ENCODE results near the gene NR4A1.
A peak's percentile ranks its signal among the peaks of the same experiment; 100 is the strongest.

NR4A1 gene

GRCh38 chr12:52018433-52019112 lies 32.7 kb upstream of the NR4A1 start:
- DNase-seq, result peak; percentile 76 to 78

- DNase-seq, result peak in 1 of 2 experiments; percentile 70
Observed at GRCh38 chr12:52019113-52019770, 32.0 kb upstream of the NR4A1 start.

- DNase-seq, result peak; percentile 56 to 74
Observed at GRCh38 chr12:52020539-52021336, 30.5 kb upstream of the NR4A1 start.

GRCh38 chr12:52022841-52023181 lies 28.4 kb upstream of the NR4A1 start:
- DNase-seq, result peak in 1 of 2 experiments; percentile 62

GRCh38 chr12:52023182-52023975 lies 27.9 kb upstream of the NR4A1 start:
- DNase-seq, result peak; percentile 64 to 71

- DNase-seq, result no peak
Observed at GRCh38 chr12:52023976-52024688, 27.1 kb upstream of the NR4A1 start.

GRCh38 chr12:52024845-52025230 lies 26.4 kb upstream of the NR4A1 start:
- no peak for DNase-seq

GRCh38 chr12:52026263-52026662 lies 25.0 kb upstream of the NR4A1 start:
- no peak for DNase-seq

GRCh38 chr12:52027085-52027843 lies 24.0 kb upstream of the NR4A1 start:
- DNase-seq, result no peak

GRCh38 chr12:52029685-52030084 lies 21.6 kb upstream of the NR4A1 start:
- peak; percentile 70 to 75 for DNase-seq

- DNase-seq, result no peak
Observed at GRCh38 chr12:52032446-52032803, 18.8 kb upstream of the NR4A1 start.

- peak; percentile 90 to 98 for DNase-seq
Observed at GRCh38 chr12:52032804-52033445, 18.3 kb upstream of the NR4A1 start.

GRCh38 chr12:52033446-52034140 lies 17.6 kb upstream of the NR4A1 start:
- DNase-seq, result no peak

GRCh38 chr12:52035190-52035589 lies 16.1 kb upstream of the NR4A1 start:
- DNase-seq, result no peak

- no peak for DNase-seq
Observed at GRCh38 chr12:52035926-52036325, 15.3 kb upstream of the NR4A1 start.

GRCh38 chr12:52036587-52037171 lies 14.6 kb upstream of the NR4A1 start:
- peak; percentile 30 to 60 for DNase-seq

GRCh38 chr12:52037248-52037861 lies 13.9 kb upstream of the NR4A1 start:
- no peak for DNase-seq

GRCh38 chr12:52038447-52038846 lies 12.8 kb upstream of the NR4A1 start:
- no peak for DNase-seq

GRCh38 chr12:52041035-52041434 lies 10.2 kb upstream of the NR4A1 start:
- no peak for DNase-seq

- no peak for DNase-seq
Observed at GRCh38 chr12:52041695-52042123, 9.5 kb upstream of the NR4A1 start.

Data from SHP77 (cell line).